Caco-2 (cell line): ENCODE results near the gene OBP2B. TPM values are rescaled to one million over a fixed set of nuclear protein-coding genes. Genes with fewer than 3 reads are reported as not detected.

Experiments
- BruUV-seq: library from RNA; stranded (reverse); fragments of 400-500 nt; replicated peaks from 2 replicates; lab custom pipeline; 2021; lab: Mats Ljungman, UMichigan
- CTCF ChIA-PET: fragments of 300-600 bp; sonication (Branson Sonifier 250); formaldehyde crosslinking; loops from one replicate; lab custom pipeline; 2022; ENCODE audit warnings: antibody characterized with exemption; lab: Charles Lee
- POLR2A ChIA-PET: fragments of 300-600 bp; sonication (Branson Sonifier 250); formaldehyde crosslinking; loops from one replicate; lab custom pipeline; 2022; ENCODE audit warnings: antibody characterized with exemption; lab: Charles Lee
- DNase-seq, 2 experiments: peaks; one replicate each; pipeline versions ENCODE4 v3.0.0 to v3.0.0-alpha.2; 2020 to 2022
- H3K27me3 ChIP-seq: replicated peaks from 2 replicates; pipeline ENCODE4 v1.6.0; 2011; ENCODE audit warnings: low read length; ENCODE audit not compliant: control insufficient read depth, insufficient read depth
- H3K36me3 ChIP-seq: 2 replicates; pipeline ENCODE4 v1.5.1; 2011; ENCODE audit warnings: low read length; ENCODE audit not compliant: control insufficient read depth, insufficient read depth
- H3K4me1 ChIP-seq: fragments of 250-450 bp; sonication (Bioruptor Pico); 2 replicates; pipeline ENCODE4 v1.5.1; 2020; ENCODE audit warnings: mild to moderate bottlenecking
- H3K4me3 ChIP-seq: 2 replicates; pipeline ENCODE4 v1.5.1; 2011; ENCODE audit warnings: low read depth, mild to moderate bottlenecking, control low read depth, low read length
- H3K9me3 ChIP-seq: fragments of 250-450 bp; sonication (Bioruptor Pico); 2 replicates; pipeline ENCODE4 v1.5.1; 2020; ENCODE audit warnings: mild to moderate bottlenecking, moderate library complexity
- H3K27ac Mint-ChIP-seq: one replicate; pipeline ENCODE4 v1.8.0; 2022; ENCODE audit warnings: mixed read lengths; ENCODE audit not compliant: unreplicated experiment
- H3K27me3 Mint-ChIP-seq: one replicate; pipeline ENCODE4 v1.8.0; 2022; ENCODE audit warnings: mixed read lengths; ENCODE audit not compliant: insufficient read depth, unreplicated experiment
- H3K36me3 Mint-ChIP-seq: one replicate; pipeline ENCODE4 v1.8.0; 2022; ENCODE audit warnings: mild to moderate bottlenecking, mixed read lengths; ENCODE audit not compliant: insufficient read depth, unreplicated experiment
- H3K4me1 Mint-ChIP-seq: one replicate; pipeline ENCODE4 v1.8.0; 2022; ENCODE audit warnings: low read depth, mixed read lengths; ENCODE audit not compliant: unreplicated experiment
- H3K4me3 Mint-ChIP-seq: one replicate; pipeline ENCODE4 v1.8.0; 2022; ENCODE audit warnings: mild to moderate bottlenecking, moderate library complexity, mixed read lengths; ENCODE audit not compliant: unreplicated experiment
- H3K9me3 Mint-ChIP-seq: one replicate; pipeline ENCODE4 v1.8.0; 2022; ENCODE audit warnings: mixed read lengths; ENCODE audit not compliant: unreplicated experiment
- CTCF ChIP-seq, 2 experiments: fragments of 200-600 bp in 1 of 2; IDR thresholded peaks; 1 replicate in 1 of 2; 2 replicates in 1 of 2; pipeline versions ENCODE4 v1.5.1 to v1.8.0; 2011 to 2022; ENCODE audit warnings: antibody characterized with exemption in 1 of 2, control low read depth in 1 of 2, inconsistent platforms in 1 of 2, low read depth in 1 of 2, low read length in 1 of 2, mild to moderate bottlenecking in 1 of 2, moderate library complexity in 1 of 2; ENCODE audit not compliant: insufficient read depth in 1 of 2, severe bottlenecking in 1 of 2, unreplicated experiment in 1 of 2
- intact Hi-C: fragments of 100-400 bp; cut with micrococcal nuclease; formaldehyde crosslinking; loops from one replicate; pipeline ENCODE4 v1.10.0; 2022; ENCODE audit not compliant: unreplicated experiment
- total RNA-seq: library from RNA; stranded (reverse); gene quantifications from 2 replicates; pipeline ENCODE4 v1.2.3, GENCODE V29; 2022

Gene OBP2B
- total RNA-seq, 1 experiment from 2014 or later: not detected

GRCh38 chr9:133202145-133202513 is 6.9 kb downstream of the OBP2B start:
- peaks cover 2% of the 10 kb centered on the region for H3K27me3 Mint-ChIP-seq
- POLR2A ChIA-PET: no interaction called here
- TF ChIP-seq CTCF (IDR thresholded peaks at IDR 0.05; ENCODE audit: insufficient read depth in 1 of 2, low read depth in 1 of 2, low read length in 1 of 2, severe bottlenecking in 1 of 2, unreplicated experiment in 1 of 2): no peak
- Histone ChIP-seq H3K4me1 (no peaks in the 10 kb centered on the region), H3K27me3 (no peaks in the 10 kb centered on the region), H3K4me3 (no peak overlapping the region), H3K36me3 (no peaks in the 10 kb centered on the region), H3K9me3 (no peaks in the 10 kb centered on the region)
- no TSS peak for BruUV-seq
- no peak for DNase-seq
- no peaks in the 10 kb centered on the region for H3K9me3 Mint-ChIP-seq
- CTCF ChIA-PET: interaction anchor here (2.2 kb wide), 1 partner anchor 14 kb away, joined by 8 read pairs; no protein-coding TSS in a partner anchor
- H3K27ac Mint-ChIP-seq: no peak overlapping the region
- no peaks in the 10 kb centered on the region for H3K4me1 Mint-ChIP-seq
- H3K4me3 Mint-ChIP-seq: no peak overlapping the region
- H3K36me3 Mint-ChIP-seq: no peaks in the 10 kb centered on the region
- intact Hi-C loops: no loop called here

GRCh38 chr9:133201424-133202144 is 7.5 kb downstream of the OBP2B start:
- ChIA-PET CTCF (interaction anchor here (2.2 kb wide), 1 partner anchor 14 kb away, joined by 8 read pairs; no protein-coding TSS in a partner anchor), POLR2A (no interaction called here)
- Mint-ChIP-seq H3K4me1 (no peaks in the 10 kb centered on the region), H3K36me3 (no peaks in the 10 kb centered on the region), H3K9me3 (no peaks in the 10 kb centered on the region), H3K4me3 (no peak overlapping the region), H3K27ac (no peak overlapping the region), H3K27me3 (peaks cover 2% of the 10 kb centered on the region)
- DNase-seq: no peak
- Histone ChIP-seq H3K9me3 (no peaks in the 10 kb centered on the region), H3K36me3 (no peaks in the 10 kb centered on the region), H3K4me1 (no peaks in the 10 kb centered on the region), H3K27me3 (no peaks in the 10 kb centered on the region), H3K4me3 (no peak overlapping the region)
- BruUV-seq: no TSS peak
- intact Hi-C loops: no loop called here
- TF ChIP-seq CTCF (IDR thresholded peaks at IDR 0.05; ENCODE audit: insufficient read depth in 1 of 2, low read depth in 1 of 2, low read length in 1 of 2, severe bottlenecking in 1 of 2, unreplicated experiment in 1 of 2): no peak

- no TSS peak for BruUV-seq
- Histone ChIP-seq H3K4me3 (no peak overlapping the region), H3K27me3 (no peaks in the 10 kb centered on the region), H3K36me3 (no peaks in the 10 kb centered on the region), H3K4me1 (no peaks in the 10 kb centered on the region), H3K9me3 (no peaks in the 10 kb centered on the region)
- no peak for TF ChIP-seq CTCF (IDR thresholded peaks at IDR 0.05; ENCODE audit: insufficient read depth in 1 of 2, low read depth in 1 of 2, low read length in 1 of 2, severe bottlenecking in 1 of 2, unreplicated experiment in 1 of 2)
- ChIA-PET CTCF (interaction anchor here (2.2 kb wide), 1 partner anchor 13 kb away, joined by 8 read pairs; no protein-coding TSS in a partner anchor), POLR2A (no interaction called here)
- intact Hi-C loops: no loop called here
- H3K4me3 Mint-ChIP-seq: no peak overlapping the region
- H3K27ac Mint-ChIP-seq: no peak overlapping the region
- DNase-seq: no peak
- H3K27me3 Mint-ChIP-seq: peaks cover 2% of the 10 kb centered on the region
- H3K36me3 Mint-ChIP-seq: no peaks in the 10 kb centered on the region
- no peaks in the 10 kb centered on the region for H3K4me1 Mint-ChIP-seq
- no peaks in the 10 kb centered on the region for H3K9me3 Mint-ChIP-seq
These were observed 8.4 kb downstream of the OBP2B start for GRCh38 chr9:133200631-133201030.
